HepG2 (cell line): ENCODE results near the gene RNASE11. TPM values are rescaled to one million over a fixed set of nuclear protein-coding genes. Genes with fewer than 3 reads are reported as not detected.

Source experiments
- AHDC1 ChIP-seq: sonication (generic); formaldehyde crosslinking; IDR thresholded peaks from 2 replicates; pipeline ENCODE4 v1.5.1; 2020; ENCODE audit warnings: mild to moderate bottlenecking, missing genetic modification reagents, borderline replicate concordance
- HES4 ChIP-seq: sonication (generic); formaldehyde crosslinking; IDR thresholded peaks from 2 replicates; pipeline ENCODE4 v1.9.0; 2021; ENCODE audit warnings: mild to moderate bottlenecking, missing genetic modification reagents, borderline replicate concordance
- MAFK ChIP-seq, 2 experiments: IDR thresholded peaks in 1 of 2; conservative IDR thresholded peaks in 1 of 2; 2 replicates each; pipeline ENCODE4 v1.6.1; 2011; ENCODE audit warnings: improper control_type of control experiment in 2 of 2, low read length in 2 of 2
- PRDM10 ChIP-seq: sonication (generic); formaldehyde crosslinking; IDR thresholded peaks from 2 replicates; pipeline ENCODE4 v1.4.0; 2020; ENCODE audit warnings: low read depth, missing genetic modification reagents
- ZMYM2 ChIP-seq: sonication (generic); formaldehyde crosslinking; IDR thresholded peaks from 2 replicates; pipeline ENCODE4 v1.8.0; 2022; ENCODE audit warnings: mild to moderate bottlenecking, missing genetic modification reagents
- ZNF383 ChIP-seq: sonication (generic); formaldehyde crosslinking; IDR thresholded peaks from 2 replicates; pipeline ENCODE4 v1.4.0; 2020; ENCODE audit warnings: missing genetic modification reagents, mild to moderate bottlenecking, borderline replicate concordance
- ZNF512 ChIP-seq: sonication (generic); formaldehyde crosslinking; IDR thresholded peaks from 2 replicates; pipeline ENCODE4 v1.4.0; 2020; ENCODE audit warnings: mild to moderate bottlenecking, missing genetic modification reagents
- ZNF850 ChIP-seq: sonication (generic); formaldehyde crosslinking; conservative IDR thresholded peaks from 2 replicates; pipeline ENCODE4 v1.9.0; 2021; ENCODE audit warnings: mild to moderate bottlenecking, missing genetic modification reagents
- polyA plus RNA-seq, 8 experiments: library from polyadenylated mRNA; depleted of rRNA in 3 of 8; stranded (reverse) in 7 of 8; unstranded in 1 of 8; fragments of >200 nt; fragmentation: Illumina TruSeq in 4 of 8; extraction: Trizol in 4 of 8; gene quantifications; 2 replicates each; pipeline versions ENCODE4 v1.2.1 to v1.2.3, GENCODE V29; 2011 to 2016; ENCODE audit warnings: low read depth in 4 of 8, missing spikeins in 1 of 8, mixed read lengths in 1 of 8; ENCODE audit not compliant: insufficient read depth in 1 of 8
- total RNA-seq, 5 experiments: library from RNA; depleted of rRNA; stranded (reverse); fragments of >200 nt; fragmentation: Illumina TruSeq; extraction: Trizol; gene quantifications; 2 replicates each; pipeline ENCODE4 v1.2.3, GENCODE V29; 2016; ENCODE audit warnings: low read depth in 1 of 5
- TF ChIP-seq, protein P1 (sequence below): sonication (generic); formaldehyde crosslinking; IDR thresholded peaks from 2 replicates; pipeline ENCODE4 v1.8.0; 2023; ENCODE audit warnings: mild to moderate bottlenecking, missing genetic modification reagents
- TF ChIP-seq, protein P2 (sequence below): sonication (generic); formaldehyde crosslinking; IDR thresholded peaks from 2 replicates; pipeline ENCODE4 v1.4.0; 2020; ENCODE audit warnings: missing genetic modification reagents, borderline replicate concordance

Gene RNASE11
- total and polyA plus RNA-seq, 2 of the 13 experiments (the other 11 are each of a cell fraction or from before 2014, with no cell fraction given): not detected

DNA sequence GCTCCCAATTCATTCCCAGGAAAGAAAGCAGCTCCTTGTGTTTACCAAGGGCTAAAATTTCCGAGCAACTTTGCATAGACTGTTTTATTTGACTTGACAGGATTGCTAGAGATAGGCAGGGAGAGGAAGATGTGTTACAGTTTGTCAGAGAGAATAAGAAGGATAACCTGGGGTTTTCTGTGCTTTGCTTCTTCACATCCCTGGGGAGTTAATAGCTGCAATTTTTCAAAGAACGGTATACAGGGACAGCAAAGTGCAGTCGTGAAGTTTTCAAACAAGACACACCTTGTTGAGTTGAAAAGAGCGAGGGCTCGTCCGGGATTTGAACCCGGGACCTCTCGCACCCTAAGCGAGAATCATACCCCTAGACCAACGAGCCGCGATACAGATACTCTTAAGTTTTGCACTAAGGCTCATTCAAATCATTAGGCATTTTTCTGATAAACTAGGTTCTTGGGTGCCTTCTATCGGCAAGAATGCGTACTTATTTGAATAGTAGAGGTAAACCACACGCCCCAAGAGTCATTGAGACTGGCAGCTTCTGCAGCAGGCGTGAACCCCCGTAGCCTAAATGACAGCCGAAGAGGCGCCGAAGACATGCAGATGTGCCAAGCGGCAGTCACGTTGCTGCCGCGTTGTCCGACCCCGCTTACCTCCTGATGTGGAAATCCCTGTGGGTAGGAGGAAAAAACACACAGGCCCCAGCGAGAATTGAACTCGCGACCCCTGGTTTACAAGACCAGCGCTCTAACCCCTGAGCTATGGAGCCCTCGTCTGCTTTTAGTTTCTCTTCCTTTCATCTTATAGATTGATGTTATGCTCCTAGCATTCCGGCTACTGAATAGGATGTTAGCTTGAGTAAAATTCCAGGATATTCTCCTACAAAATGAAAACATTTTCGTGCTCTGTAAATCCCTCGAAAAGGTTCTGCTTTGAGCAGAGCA lies 25.6 kb upstream of the RNASE11 start (continued):
- peak; percentile 56; the same call in 1 of the 2 replicates for TF ChIP-seq AHDC1 (CRISPR knock-in tag)
- peak; percentile 76 for TF ChIP-seq PRDM10 (CRISPR knock-in tag)
- TF ChIP-seq ZNF383: no peak
- no peak for TF ChIP-seq ZNF850 (CRISPR knock-in tag)
- TF ChIP-seq HES4: no peak
- TF ChIP-seq, protein P1, sequence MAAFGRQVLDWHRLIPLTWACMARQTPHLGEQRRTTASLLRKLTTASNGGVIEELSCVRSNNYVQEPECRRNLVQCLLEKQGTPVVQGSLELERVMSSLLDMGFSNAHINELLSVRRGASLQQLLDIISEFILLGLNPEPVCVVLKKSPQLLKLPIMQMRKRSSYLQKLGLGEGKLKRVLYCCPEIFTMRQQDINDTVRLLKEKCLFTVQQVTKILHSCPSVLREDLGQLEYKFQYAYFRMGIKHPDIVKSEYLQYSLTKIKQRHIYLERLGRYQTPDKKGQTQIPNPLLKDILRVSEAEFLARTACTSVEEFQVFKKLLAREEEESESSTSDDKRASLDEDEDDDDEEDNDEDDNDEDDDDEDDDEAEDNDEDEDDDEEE (CRISPR knock-in tag): peak; percentile 70; the same call in 1 of the 2 replicates
- TF ChIP-seq, protein P2, sequence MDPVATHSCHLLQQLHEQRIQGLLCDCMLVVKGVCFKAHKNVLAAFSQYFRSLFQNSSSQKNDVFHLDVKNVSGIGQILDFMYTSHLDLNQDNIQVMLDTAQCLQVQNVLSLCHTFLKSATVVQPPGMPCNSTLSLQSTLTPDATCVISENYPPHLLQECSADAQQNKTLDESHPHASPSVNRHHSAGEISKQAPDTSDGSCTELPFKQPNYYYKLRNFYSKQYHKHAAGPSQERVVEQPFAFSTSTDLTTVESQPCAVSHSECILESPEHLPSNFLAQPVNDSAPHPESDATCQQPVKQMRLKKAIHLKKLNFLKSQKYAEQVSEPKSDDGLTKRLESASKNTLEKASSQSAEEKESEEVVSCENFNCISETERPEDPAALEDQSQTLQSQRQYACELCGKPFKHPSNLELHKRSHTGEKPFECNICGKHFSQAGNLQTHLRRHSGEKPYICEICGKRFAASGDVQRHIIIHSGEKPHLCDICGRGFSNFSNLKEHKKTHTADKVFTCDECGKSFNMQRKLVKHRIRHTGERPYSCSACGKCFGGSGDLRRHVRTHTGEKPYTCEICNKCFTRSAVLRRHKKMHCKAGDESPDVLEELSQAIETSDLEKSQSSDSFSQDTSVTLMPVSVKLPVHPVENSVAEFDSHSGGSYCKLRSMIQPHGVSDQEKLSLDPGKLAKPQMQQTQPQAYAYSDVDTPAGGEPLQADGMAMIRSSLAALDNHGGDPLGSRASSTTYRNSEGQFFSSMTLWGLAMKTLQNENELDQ (CRISPR knock-in tag): no peak
- TF ChIP-seq ZNF512 (CRISPR knock-in tag): no peak
- TF ChIP-seq ZMYM2 (CRISPR knock-in tag): peak; percentile 97
- no peak for TF ChIP-seq MAFK (conservative IDR thresholded peaks at IDR 0.05 in 1 of 2, IDR thresholded peaks at IDR 0.05 in 1 of 2; ENCODE audit: low read length in 2 of 2)
